Activated T-cell treated with anti-CD3 and anti-CD28 coated beads, Interleukin-2, amount 50 U/mL, for 72 hours (primary cell): ENCODE measurements around the gene EVA1C. TPM values are rescaled to one million over a fixed set of nuclear protein-coding genes. Genes with fewer than 3 reads are reported as not detected.
"Not testable (repeated sequence)": the region's sequence is repeated elsewhere in the genome, so short reads cannot be mapped to it uniquely, and the experiment has no call there.

ENCODE experiments used
- ATAC-seq, 2 donors: fragments of 150-1000 bp; cut with Tn5 transposase; replicated peaks in 1 of 2; 2 replicates each; pipeline ENCODE4 v1.10.0; 2021; ENCODE audit warnings: moderate library complexity in 2 of 2, mild to moderate bottlenecking in 1 of 2
- DNase-seq, 2 donors: peaks; one replicate each; pipeline ENCODE4 v3.0.0; 2021 to 2022; ENCODE audit warnings: mixed read lengths in 1 of 2
- H3K27ac Mint-ChIP-seq: one replicate; pipeline ENCODE4 v1.8.0; 2022; ENCODE audit warnings: mild to moderate bottlenecking, moderate library complexity, mixed read lengths
- H3K27me3 Mint-ChIP-seq: one replicate; pipeline ENCODE4 v1.8.0; 2022; ENCODE audit warnings: low read depth, mixed read lengths
- H3K36me3 Mint-ChIP-seq, 2 donors: one replicate each; pipeline ENCODE4 v1.8.0; 2022; ENCODE audit warnings: mixed read lengths in 2 of 2, mild to moderate bottlenecking in 1 of 2; ENCODE audit not compliant: insufficient read depth in 2 of 2
- H3K4me1 Mint-ChIP-seq: one replicate; pipeline ENCODE4 v1.8.0; 2022; ENCODE audit warnings: low read depth, mixed read lengths
- H3K4me3 Mint-ChIP-seq, 2 donors: one replicate each; pipeline ENCODE4 v1.8.0; 2022; ENCODE audit warnings: mild to moderate bottlenecking in 2 of 2, mixed read lengths in 2 of 2, moderate library complexity in 2 of 2
- H3K9me3 Mint-ChIP-seq, 2 donors: one replicate each; pipeline ENCODE4 v1.8.0; 2022; ENCODE audit warnings: mixed read lengths in 2 of 2
- total RNA-seq, 2 donors: library from RNA; stranded (reverse); gene quantifications; one replicate each; pipeline ENCODE4 v1.2.3, GENCODE V29; 2022

The EVA1C gene
- total RNA-seq, 2 donors from 2014 or later, result 8.5 to 8.9 TPM

GRCh38 chr21:32523988-32524719 is 111.6 kb downstream of the EVA1C start:
- H3K36me3 Mint-ChIP-seq, result no peaks in the 10 kb centered on the region
- no peak for DNase-seq
- ATAC-seq, result no peak
- no peaks in the 10 kb centered on the region for H3K27me3 Mint-ChIP-seq
- no peaks in the 10 kb centered on the region for H3K4me1 Mint-ChIP-seq
- H3K27ac Mint-ChIP-seq, result no peak overlapping the region
- H3K9me3 Mint-ChIP-seq, result no peaks in the 10 kb centered on the region
- H3K4me3 Mint-ChIP-seq, result no peak overlapping the region

GRCh38 chr21:32525282-32525681 is 112.8 kb downstream of the EVA1C start:
- Mint-ChIP-seq H3K36me3 (no peaks in the 10 kb centered on the region), H3K27me3 (no peaks in the 10 kb centered on the region), H3K4me1 (no peaks in the 10 kb centered on the region), H3K9me3 (no peaks in the 10 kb centered on the region), H3K27ac (no peak overlapping the region), H3K4me3 (no peak overlapping the region)
- ATAC-seq (no peak), DNase-seq (no peak)

- H3K27ac Mint-ChIP-seq, result no peak overlapping the region
- ATAC-seq (no peak), DNase-seq (no peak)
- H3K9me3 Mint-ChIP-seq, result peaks cover 0 to 2% of the 10 kb centered on the region in 2 donors
- no peak overlapping the region for H3K4me3 Mint-ChIP-seq
- H3K4me1 Mint-ChIP-seq, result no peaks in the 10 kb centered on the region
- H3K27me3 Mint-ChIP-seq, result no peaks in the 10 kb centered on the region
- H3K36me3 Mint-ChIP-seq, result no peaks in the 10 kb centered on the region
Measured at GRCh38 chr21:32529679-32530078, 117.2 kb downstream of the EVA1C start.

GRCh38 chr21:32530809-32531208 is 118.3 kb downstream of the EVA1C start:
- H3K36me3 Mint-ChIP-seq, H3K27ac Mint-ChIP-seq, H3K9me3 Mint-ChIP-seq, H3K4me1 Mint-ChIP-seq, H3K4me3 Mint-ChIP-seq, DNase-seq, H3K27me3 Mint-ChIP-seq, ATAC-seq: not testable (repeated sequence)

GRCh38 chr21:32531561-32531960 is 119.1 kb downstream of the EVA1C start:
- not testable (repeated sequence) for H3K4me3 Mint-ChIP-seq, ATAC-seq, DNase-seq, H3K36me3 Mint-ChIP-seq, H3K4me1 Mint-ChIP-seq, H3K27ac Mint-ChIP-seq, H3K9me3 Mint-ChIP-seq, H3K27me3 Mint-ChIP-seq

GRCh38 chr21:32532636-32533035 is 120.1 kb downstream of the EVA1C start:
- no peak for DNase-seq
- H3K27ac Mint-ChIP-seq, result no peak overlapping the region
- no peaks in the 10 kb centered on the region for H3K27me3 Mint-ChIP-seq
- no peaks in the 10 kb centered on the region for H3K36me3 Mint-ChIP-seq
- H3K9me3 Mint-ChIP-seq, result peaks cover 0 to 4% of the 10 kb centered on the region in 2 donors
- no peak overlapping the region for H3K4me3 Mint-ChIP-seq
- ATAC-seq, result no peak
- H3K4me1 Mint-ChIP-seq, result no peaks in the 10 kb centered on the region

- DNase-seq (no peak), ATAC-seq (no peak)
- Mint-ChIP-seq H3K9me3 (peaks cover 0 to 4% of the 10 kb centered on the region in 2 donors), H3K27ac (no peak overlapping the region), H3K4me1 (no peaks in the 10 kb centered on the region), H3K27me3 (no peaks in the 10 kb centered on the region), H3K4me3 (no peak overlapping the region), H3K36me3 (no peaks in the 10 kb centered on the region)
Measured at GRCh38 chr21:32533053-32533452, 120.5 kb downstream of the EVA1C start.

GRCh38 chr21:32533611-32534010 is 121.1 kb downstream of the EVA1C start:
- no peak for DNase-seq
- Mint-ChIP-seq H3K27ac (no peak overlapping the region), H3K9me3 (peaks cover 0 to 4% of the 10 kb centered on the region in 2 donors), H3K4me3 (no peak overlapping the region), H3K4me1 (peaks cover 4% of the 10 kb centered on the region), H3K27me3 (no peaks in the 10 kb centered on the region), H3K36me3 (no peaks in the 10 kb centered on the region)
- no peak for ATAC-seq

GRCh38 chr21:32534113-32534512 is 121.6 kb downstream of the EVA1C start:
- H3K27me3 Mint-ChIP-seq, result no peaks in the 10 kb centered on the region
- no peaks in the 10 kb centered on the region for H3K36me3 Mint-ChIP-seq
- no peak overlapping the region for H3K4me3 Mint-ChIP-seq
- H3K4me1 Mint-ChIP-seq, result peaks cover 4% of the 10 kb centered on the region
- H3K27ac Mint-ChIP-seq, result no peak overlapping the region
- peaks cover 0 to 4% of the 10 kb centered on the region in 2 donors for H3K9me3 Mint-ChIP-seq
- DNase-seq (no peak), ATAC-seq (no peak)

- Mint-ChIP-seq H3K4me1 (peaks cover 4% of the 10 kb centered on the region), H3K36me3 (no peaks in the 10 kb centered on the region), H3K27ac (no peak overlapping the region), H3K4me3 (no peak overlapping the region), H3K27me3 (no peaks in the 10 kb centered on the region), H3K9me3 (peaks cover 0 to 4% of the 10 kb centered on the region in 2 donors)
- DNase-seq (no peak), ATAC-seq (no peak)
Measured at GRCh38 chr21:32535612-32536011, 123.1 kb downstream of the EVA1C start.

GRCh38 chr21:32537569-32537881 is 125.0 kb downstream of the EVA1C start:
- no peak overlapping the region for H3K27ac Mint-ChIP-seq
- no peak for ATAC-seq

GRCh38 chr21:32538147-32538792 is 125.8 kb downstream of the EVA1C start:
- Mint-ChIP-seq H3K9me3 (peaks cover 0 to 1% of the 10 kb centered on the region in 2 donors), H3K4me3 (peak overlapping the region in 1 of 2 donors; percentile 31), H3K36me3 (no peaks in the 10 kb centered on the region), H3K27ac (peak overlapping the region; percentile 1), H3K27me3 (no peaks in the 10 kb centered on the region), H3K4me1 (peaks cover 4% of the 10 kb centered on the region)
- DNase-seq, result peak; percentile 19 to 23
- ATAC-seq, result peak; percentile 83 to 87

More at GRCh38 chr21:32537569-32537881, 125.0 kb downstream of the EVA1C start:
- Mint-ChIP-seq H3K4me3 (no peak overlapping the region), H3K27me3 (no peaks in the 10 kb centered on the region), H3K36me3 (no peaks in the 10 kb centered on the region), H3K9me3 (peaks cover 0 to 1% of the 10 kb centered on the region in 2 donors), H3K4me1 (peaks cover 4% of the 10 kb centered on the region)
- DNase-seq, result no peak

- no peak for ATAC-seq
- no peak overlapping the region for H3K4me3 Mint-ChIP-seq
- no peak overlapping the region for H3K27ac Mint-ChIP-seq
Measured at GRCh38 chr21:32539378-32539777, 126.9 kb downstream of the EVA1C start.

GRCh38 chr21:32543056-32543455 is 130.6 kb downstream of the EVA1C start:
- DNase-seq, result not testable (repeated sequence)

More at GRCh38 chr21:32539378-32539777, 126.9 kb downstream of the EVA1C start:
- Mint-ChIP-seq H3K36me3 (no peaks in the 10 kb centered on the region), H3K27me3 (no peaks in the 10 kb centered on the region), H3K4me1 (peaks cover 4% of the 10 kb centered on the region), H3K9me3 (peaks cover 0 to 1% of the 10 kb centered on the region in 2 donors)
- no peak for DNase-seq

More at GRCh38 chr21:32543056-32543455, 130.6 kb downstream of the EVA1C start:
- not testable (repeated sequence) for H3K27ac Mint-ChIP-seq, H3K36me3 Mint-ChIP-seq, H3K9me3 Mint-ChIP-seq, ATAC-seq, H3K4me3 Mint-ChIP-seq, H3K27me3 Mint-ChIP-seq, H3K4me1 Mint-ChIP-seq
